Measurements from ENCODE around the gene KMT5C.
A peak's percentile ranks its signal among the peaks of the same experiment; 100 is the strongest.

Gene KMT5C

GRCh38 chr19:55339105-55339888, at the start of gene KMT5C:
TSS of gene KMT5C (plus strand) at chr19:55339876. CDS start at chr19:55341937, 2,061 bp downstream.
- H3K27ac ChIP-seq (ENCODE audit: low read depth in 2 of 2, low read length in 2 of 2) = peak within 1 kb of the TSS; percentile 97 to 99
- H3K4me1 ChIP-seq (ENCODE audit: control insufficient read depth in 2 of 2, insufficient read depth in 2 of 2, low read length in 2 of 2) = peaks cover 24 to 25% of the 10 kb centered on the region in 2 donors
- peaks cover 0 to 8% of the 10 kb centered on the region in 2 donors for H3K36me3 ChIP-seq (ENCODE audit: control insufficient read depth in 2 of 2, insufficient read depth in 2 of 2, low read length in 2 of 2)
- H3K9me3 ChIP-seq (ENCODE audit: control insufficient read depth in 2 of 2, low read length in 2 of 2) = no peaks in the 10 kb centered on the region
- no peaks in the 10 kb centered on the region for H3K27me3 ChIP-seq (ENCODE audit: control insufficient read depth in 2 of 2, insufficient read depth in 2 of 2, low read length in 2 of 2)
- H3K9ac ChIP-seq (ENCODE audit: low read depth in 1 of 2, low read length in 2 of 2) = peak within 1 kb of the TSS; percentile 87 to 96
- peak within 1 kb of the TSS; percentile 76 to 86 for H3K4me3 ChIP-seq (ENCODE audit: low read length in 2 of 2)

- Histone ChIP-seq H3K4me3 (ENCODE audit: low read length in 2 of 2) (no peak overlapping the region), H3K9ac (ENCODE audit: low read depth in 1 of 2, low read length in 2 of 2) (no peak overlapping the region), H3K4me1 (ENCODE audit: control insufficient read depth in 2 of 2, insufficient read depth in 2 of 2, low read length in 2 of 2) (peaks cover 0 to 8% of the 10 kb centered on the region in 2 donors), H3K9me3 (ENCODE audit: control insufficient read depth in 2 of 2, low read length in 2 of 2) (no peaks in the 10 kb centered on the region), H3K27me3 (ENCODE audit: control insufficient read depth in 2 of 2, insufficient read depth in 2 of 2, low read length in 2 of 2) (no peaks in the 10 kb centered on the region), H3K27ac (ENCODE audit: low read depth in 2 of 2, low read length in 2 of 2) (no peak overlapping the region), H3K36me3 (ENCODE audit: control insufficient read depth in 2 of 2, insufficient read depth in 2 of 2, low read length in 2 of 2) (no peaks in the 10 kb centered on the region)
These were observed 42.4 kb upstream of the KMT5C start for GRCh38 chr19:55297267-55297666.

GRCh38 chr19:55299991-55300390, 39.7 kb upstream of the KMT5C start:
- Histone ChIP-seq H3K9me3 (ENCODE audit: control insufficient read depth in 2 of 2, low read length in 2 of 2) (no peaks in the 10 kb centered on the region), H3K27ac (ENCODE audit: low read depth in 2 of 2, low read length in 2 of 2) (no peak overlapping the region), H3K27me3 (ENCODE audit: control insufficient read depth in 2 of 2, insufficient read depth in 2 of 2, low read length in 2 of 2) (no peaks in the 10 kb centered on the region), H3K4me3 (ENCODE audit: low read length in 2 of 2) (no peak overlapping the region), H3K36me3 (ENCODE audit: control insufficient read depth in 2 of 2, insufficient read depth in 2 of 2, low read length in 2 of 2) (no peaks in the 10 kb centered on the region), H3K4me1 (ENCODE audit: control insufficient read depth in 2 of 2, insufficient read depth in 2 of 2, low read length in 2 of 2) (peaks cover 0 to 8% of the 10 kb centered on the region in 2 donors), H3K9ac (ENCODE audit: low read depth in 1 of 2, low read length in 2 of 2) (no peak overlapping the region)

GRCh38 chr19:55300886-55301458, 38.7 kb upstream of the KMT5C start:
- peak overlapping the region in 1 of 2 donors; percentile 2 for H3K9ac ChIP-seq (ENCODE audit: low read depth in 1 of 2, low read length in 2 of 2)
- H3K9me3 ChIP-seq (ENCODE audit: control insufficient read depth in 2 of 2, low read length in 2 of 2) = no peaks in the 10 kb centered on the region
- H3K4me3 ChIP-seq (ENCODE audit: low read length in 2 of 2) = no peak overlapping the region
- H3K27me3 ChIP-seq (ENCODE audit: control insufficient read depth in 2 of 2, insufficient read depth in 2 of 2, low read length in 2 of 2) = no peaks in the 10 kb centered on the region
- H3K36me3 ChIP-seq (ENCODE audit: control insufficient read depth in 2 of 2, insufficient read depth in 2 of 2, low read length in 2 of 2) = no peaks in the 10 kb centered on the region
- H3K4me1 ChIP-seq (ENCODE audit: control insufficient read depth in 2 of 2, insufficient read depth in 2 of 2, low read length in 2 of 2) = peaks cover 0 to 8% of the 10 kb centered on the region in 2 donors
- H3K27ac ChIP-seq (ENCODE audit: low read depth in 2 of 2, low read length in 2 of 2) = no peak overlapping the region

GRCh38 chr19:55301459-55302317, 38.0 kb upstream of the KMT5C start:
- H3K9ac ChIP-seq (ENCODE audit: low read depth in 1 of 2, low read length in 2 of 2) = peak overlapping the region; percentile 2 to 43
- no peaks in the 10 kb centered on the region for H3K9me3 ChIP-seq (ENCODE audit: control insufficient read depth in 2 of 2, low read length in 2 of 2)
- peaks cover 0 to 8% of the 10 kb centered on the region in 2 donors for H3K4me1 ChIP-seq (ENCODE audit: control insufficient read depth in 2 of 2, insufficient read depth in 2 of 2, low read length in 2 of 2)
- peak overlapping the region; percentile 2 to 59 for H3K4me3 ChIP-seq (ENCODE audit: low read length in 2 of 2)
- H3K27me3 ChIP-seq (ENCODE audit: control insufficient read depth in 2 of 2, insufficient read depth in 2 of 2, low read length in 2 of 2) = no peaks in the 10 kb centered on the region
- no peak overlapping the region for H3K27ac ChIP-seq (ENCODE audit: low read depth in 2 of 2, low read length in 2 of 2)
- no peaks in the 10 kb centered on the region for H3K36me3 ChIP-seq (ENCODE audit: control insufficient read depth in 2 of 2, insufficient read depth in 2 of 2, low read length in 2 of 2)

- H3K36me3 ChIP-seq (ENCODE audit: control insufficient read depth in 2 of 2, insufficient read depth in 2 of 2, low read length in 2 of 2) = no peaks in the 10 kb centered on the region
- no peaks in the 10 kb centered on the region for H3K27me3 ChIP-seq (ENCODE audit: control insufficient read depth in 2 of 2, insufficient read depth in 2 of 2, low read length in 2 of 2)
- no peak overlapping the region for H3K9ac ChIP-seq (ENCODE audit: low read depth in 1 of 2, low read length in 2 of 2)
- no peak overlapping the region for H3K27ac ChIP-seq (ENCODE audit: low read depth in 2 of 2, low read length in 2 of 2)
- H3K4me3 ChIP-seq (ENCODE audit: low read length in 2 of 2) = peak overlapping the region; percentile 2 to 59
- peaks cover 0 to 8% of the 10 kb centered on the region in 2 donors for H3K4me1 ChIP-seq (ENCODE audit: control insufficient read depth in 2 of 2, insufficient read depth in 2 of 2, low read length in 2 of 2)
- H3K9me3 ChIP-seq (ENCODE audit: control insufficient read depth in 2 of 2, low read length in 2 of 2) = no peaks in the 10 kb centered on the region
These were observed 37.4 kb upstream of the KMT5C start for GRCh38 chr19:55302318-55302703.

GRCh38 chr19:55303477-55303876, 36.2 kb upstream of the KMT5C start:
- no peak overlapping the region for H3K4me3 ChIP-seq (ENCODE audit: low read length in 2 of 2)
- no peaks in the 10 kb centered on the region for H3K9me3 ChIP-seq (ENCODE audit: control insufficient read depth in 2 of 2, low read length in 2 of 2)
- H3K27me3 ChIP-seq (ENCODE audit: control insufficient read depth in 2 of 2, insufficient read depth in 2 of 2, low read length in 2 of 2) = no peaks in the 10 kb centered on the region
- H3K27ac ChIP-seq (ENCODE audit: low read depth in 2 of 2, low read length in 2 of 2) = no peak overlapping the region
- no peak overlapping the region for H3K9ac ChIP-seq (ENCODE audit: low read depth in 1 of 2, low read length in 2 of 2)
- no peaks in the 10 kb centered on the region for H3K36me3 ChIP-seq (ENCODE audit: control insufficient read depth in 2 of 2, insufficient read depth in 2 of 2, low read length in 2 of 2)
- H3K4me1 ChIP-seq (ENCODE audit: control insufficient read depth in 2 of 2, insufficient read depth in 2 of 2, low read length in 2 of 2) = peaks cover 0 to 8% of the 10 kb centered on the region in 2 donors

GRCh38 chr19:55304279-55304978, 35.2 kb upstream of the KMT5C start:
- no peaks in the 10 kb centered on the region for H3K9me3 ChIP-seq (ENCODE audit: control insufficient read depth in 2 of 2, low read length in 2 of 2)
- H3K27ac ChIP-seq (ENCODE audit: low read depth in 2 of 2, low read length in 2 of 2) = no peak overlapping the region
- H3K36me3 ChIP-seq (ENCODE audit: control insufficient read depth in 2 of 2, insufficient read depth in 2 of 2, low read length in 2 of 2) = no peaks in the 10 kb centered on the region
- no peak overlapping the region for H3K9ac ChIP-seq (ENCODE audit: low read depth in 1 of 2, low read length in 2 of 2)
- H3K4me1 ChIP-seq (ENCODE audit: control insufficient read depth in 2 of 2, insufficient read depth in 2 of 2, low read length in 2 of 2) = peaks cover 0 to 8% of the 10 kb centered on the region in 2 donors
- no peaks in the 10 kb centered on the region for H3K27me3 ChIP-seq (ENCODE audit: control insufficient read depth in 2 of 2, insufficient read depth in 2 of 2, low read length in 2 of 2)
- H3K4me3 ChIP-seq (ENCODE audit: low read length in 2 of 2) = no peak overlapping the region

GRCh38 chr19:55304980-55305379, 34.7 kb upstream of the KMT5C start:
- no peak overlapping the region for H3K4me3 ChIP-seq (ENCODE audit: low read length in 2 of 2)
- H3K4me1 ChIP-seq (ENCODE audit: control insufficient read depth in 2 of 2, insufficient read depth in 2 of 2, low read length in 2 of 2) = peaks cover 0 to 8% of the 10 kb centered on the region in 2 donors

More at GRCh38 chr19:55304980-55305379, 34.7 kb upstream of the KMT5C start:
- Histone ChIP-seq H3K27ac (ENCODE audit: low read depth in 2 of 2, low read length in 2 of 2) (no peak overlapping the region), H3K9me3 (ENCODE audit: control insufficient read depth in 2 of 2, low read length in 2 of 2) (no peaks in the 10 kb centered on the region), H3K36me3 (ENCODE audit: control insufficient read depth in 2 of 2, insufficient read depth in 2 of 2, low read length in 2 of 2) (no peaks in the 10 kb centered on the region), H3K27me3 (ENCODE audit: control insufficient read depth in 2 of 2, insufficient read depth in 2 of 2, low read length in 2 of 2) (no peaks in the 10 kb centered on the region), H3K9ac (ENCODE audit: low read depth in 1 of 2, low read length in 2 of 2) (no peak overlapping the region)

All from mucosa of rectum (tissue), 2 donors.